IMR-90 (cell line): Measurements from ENCODE around the gene DSCAM. TPM values are rescaled to one million over a fixed set of nuclear protein-coding genes. Genes with fewer than 3 reads are reported as not detected.

Experiments
- ATAC-seq: fragments of 200-7000 bp; cut with Tn5 transposase; 2 replicates; pipeline ENCODE4 v1.9.1; 2020; ENCODE audit warnings: low read depth, mild to moderate bottlenecking, moderate library complexity
- BruUV-seq: library from RNA; stranded (reverse); fragments of 400-500 nt; replicated peaks from 2 replicates; lab custom pipeline; 2021; lab: Mats Ljungman, UMichigan
- CTCF ChIA-PET: fragments of 300-600 bp; formaldehyde crosslinking; extraction: SDS; loops from one replicate; lab custom pipeline; 2021; ENCODE audit warnings: antibody characterized with exemption; lab: Yijun Ruan, JAX
- POLR2A ChIA-PET: fragments of 300-600 bp; sonication (Branson Sonifier 250); formaldehyde crosslinking; loops from one replicate; lab custom pipeline; 2022; ENCODE audit warnings: antibody characterized with exemption; ENCODE audit not compliant: unreplicated experiment; lab: Charles Lee
- DNase-seq: peaks from one replicate; pipeline ENCODE4 v3.0.0; 2013
- H2AFZ ChIP-seq: replicated peaks from 2 replicates; pipeline ENCODE3; 2013; ENCODE audit warnings: low read length, mild to moderate bottlenecking; ENCODE audit not compliant: poor library complexity
- H2AK5ac ChIP-seq: 2 replicates; pipeline ENCODE4 v1.6.1; 2013; ENCODE audit warnings: low read depth, low read length, inconsistent platforms
- H2AK9ac ChIP-seq: replicated peaks from 2 replicates; pipeline ENCODE3; 2013; ENCODE audit warnings: mild to moderate bottlenecking, low read depth, low read length, moderate library complexity; ENCODE audit not compliant: poor library complexity
- H2BK120ac ChIP-seq: 2 replicates; pipeline ENCODE4 v1.6.1; 2013; ENCODE audit warnings: low read depth, low read length, inconsistent platforms
- H2BK15ac ChIP-seq: 3 replicates; pipeline ENCODE4 v1.6.1; 2013; ENCODE audit warnings: low read depth, low read length, inconsistent platforms
- H2BK20ac ChIP-seq: 2 replicates; pipeline ENCODE4 v1.6.1; 2013; ENCODE audit warnings: low read depth, mild to moderate bottlenecking, inconsistent platforms, low read length, moderate library complexity
- H2BK5ac ChIP-seq: 2 replicates; pipeline ENCODE4 v1.6.1; 2013; ENCODE audit warnings: mild to moderate bottlenecking, low read depth, low read length, inconsistent platforms; ENCODE audit not compliant: poor library complexity, severe bottlenecking
- H3K14ac ChIP-seq: replicated peaks from 2 replicates; pipeline ENCODE4 v1.6.1; 2013; ENCODE audit warnings: low read depth, low read length, inconsistent platforms
- H3K18ac ChIP-seq: 2 replicates; pipeline ENCODE4 v1.6.1; 2013; ENCODE audit warnings: low read depth, low read length, control low read depth
- H3K23ac ChIP-seq: 2 replicates; pipeline ENCODE4 v1.6.1; 2013; ENCODE audit warnings: low read depth, low read length, inconsistent platforms
- H3K27ac ChIP-seq: 2 replicates; pipeline ENCODE4 v1.5.1; 2013; ENCODE audit warnings: mild to moderate bottlenecking, control low read depth, low read length; ENCODE audit not compliant: insufficient read depth
- H3K27me3 ChIP-seq: 2 replicates; pipeline ENCODE4 v1.6.1; 2013; ENCODE audit warnings: low read length; ENCODE audit not compliant: control insufficient read depth, insufficient read depth
- H3K36me3 ChIP-seq: 2 replicates; pipeline ENCODE4 v1.6.1; 2013; ENCODE audit warnings: low read length, mixed read lengths; ENCODE audit not compliant: control insufficient read depth, insufficient read depth
- H3K4ac ChIP-seq: 2 replicates; pipeline ENCODE4 v1.6.1; 2013; ENCODE audit warnings: low read depth, low read length, inconsistent platforms
- H3K4me1 ChIP-seq: 2 replicates; pipeline ENCODE4 v1.6.1; 2013; ENCODE audit warnings: low read length, mixed read lengths; ENCODE audit not compliant: control insufficient read depth, insufficient read depth
- H3K4me2 ChIP-seq: 2 replicates; pipeline ENCODE4 v1.6.1; 2013; ENCODE audit warnings: low read depth, mild to moderate bottlenecking, control low read depth, low read length, moderate library complexity
- H3K4me3 ChIP-seq: 2 replicates; pipeline ENCODE4 v1.5.1; 2013; ENCODE audit warnings: low read depth, mild to moderate bottlenecking, control low read depth, low read length, moderate library complexity; ENCODE audit not compliant: insufficient read depth
- H3K56ac ChIP-seq: 2 replicates; pipeline ENCODE4 v1.6.1; 2013; ENCODE audit warnings: low read length, inconsistent platforms; ENCODE audit not compliant: insufficient read depth; ENCODE audit errors: extremely low read depth
- H3K79me1 ChIP-seq, 2 experiments: 2 replicates each; pipeline ENCODE4 v1.6.1; 2013; ENCODE audit warnings: low read length in 2 of 2, inconsistent platforms in 1 of 2, low read depth in 1 of 2
- H3K9ac ChIP-seq: 2 replicates; pipeline ENCODE4 v1.6.1; 2013; ENCODE audit warnings: low read depth, low read length, control low read depth
- H3K9me1 ChIP-seq: 2 replicates; pipeline ENCODE4 v1.6.1; 2013; ENCODE audit warnings: low read length, inconsistent platforms; ENCODE audit not compliant: insufficient read depth
- H3K9me3 ChIP-seq: 2 replicates; pipeline ENCODE4 v1.6.1; 2013; ENCODE audit warnings: low read length; ENCODE audit not compliant: control insufficient read depth, insufficient read depth
- H4K20me1 ChIP-seq: 2 replicates; pipeline ENCODE4 v1.6.1; 2013; ENCODE audit warnings: low read length, inconsistent platforms; ENCODE audit not compliant: insufficient read depth
- H4K5ac ChIP-seq: 2 replicates; pipeline ENCODE4 v1.6.1; 2013; ENCODE audit warnings: mild to moderate bottlenecking, low read depth, low read length, control low read depth
- H4K8ac ChIP-seq, 2 experiments: 2 replicates each; pipeline ENCODE4 v1.6.1; 2013; ENCODE audit warnings: low read depth in 2 of 2, low read length in 2 of 2, control low read depth in 1 of 2, inconsistent platforms in 1 of 2
- H4K91ac ChIP-seq: 2 replicates; pipeline ENCODE4 v1.6.1; 2013; ENCODE audit warnings: low read depth, low read length, inconsistent platforms; ENCODE audit not compliant: insufficient read depth
- CEBPB ChIP-seq: IDR thresholded peaks from 2 replicates; pipeline ENCODE4 v1.6.1; 2012; ENCODE audit warnings: low read depth, low read length, improper control_type of control experiment
- CHD1 ChIP-seq: IDR thresholded peaks from 2 replicates; pipeline ENCODE4 v1.6.1; 2012; ENCODE audit warnings: low read depth, low read length, improper control_type of control experiment
- FOS ChIP-seq: fragments of 150-350 bp; IDR thresholded peaks from 2 replicates; pipeline ENCODE4 v1.6.1; 2016; ENCODE audit warnings: low read depth, low read length
- MAFK ChIP-seq: IDR thresholded peaks from 2 replicates; pipeline ENCODE4 v1.6.1; 2012; ENCODE audit warnings: low read depth, low read length, improper control_type of control experiment
- MAZ ChIP-seq: IDR thresholded peaks from 2 replicates; pipeline ENCODE4 v1.6.1; 2012; ENCODE audit warnings: low read depth, mild to moderate bottlenecking, low read length, improper control_type of control experiment, moderate library complexity, borderline replicate concordance
- MXI1 ChIP-seq: IDR thresholded peaks from 2 replicates; pipeline ENCODE4 v1.6.1; 2012; ENCODE audit warnings: low read depth, mild to moderate bottlenecking, low read length, moderate library complexity, borderline replicate concordance
- NFE2L2 ChIP-seq: fragments of 150-350 bp; IDR thresholded peaks from 2 replicates; pipeline ENCODE4 v1.6.1; 2016; ENCODE audit warnings: low read depth, mild to moderate bottlenecking, low read length
- RAD21 ChIP-seq: IDR thresholded peaks from 2 replicates; pipeline ENCODE4 v1.6.1; 2012; ENCODE audit warnings: low read length, improper control_type of control experiment
- RCOR1 ChIP-seq: IDR thresholded peaks from 2 replicates; pipeline ENCODE4 v1.6.1; 2012; ENCODE audit warnings: mild to moderate bottlenecking, low read length, improper control_type of control experiment; ENCODE audit not compliant: insufficient replicate concordance
- RFX5 ChIP-seq: IDR thresholded peaks from 2 replicates; pipeline ENCODE4 v1.8.0; 2012; ENCODE audit warnings: low read depth, mild to moderate bottlenecking, low read length, moderate library complexity
- SMC3 ChIP-seq: fragments of 150-350 bp; IDR thresholded peaks from 2 replicates; pipeline ENCODE4 v1.6.1; 2016; ENCODE audit warnings: low read depth, mild to moderate bottlenecking, antibody characterized with exemption, low read length, moderate library complexity
- USF2 ChIP-seq: fragments of 150-350 bp; IDR thresholded peaks from 2 replicates; pipeline ENCODE4 v1.6.1; 2017; ENCODE audit warnings: mild to moderate bottlenecking, antibody characterized with exemption, low read length, low read depth
- WGBS, 2 experiments: methylation state at CpG; one replicate each; pipeline versions ENCODE4 v1.1.5 to v1.1.7; 2013; ENCODE audit warnings: missing lambda C conversion rate in 2 of 2; ENCODE audit not compliant: insufficient read length in 1 of 2; ENCODE audit errors: extremely low coverage in 2 of 2; 5-methylcytosine and 5-hydroxymethylcytosine counted together
- dilution Hi-C: fragments of 300-500 bp; cut with HindIII; formaldehyde crosslinking; loops from one replicate; pipeline ENCODE4 v1.14.3; 2018; ENCODE audit warnings: low sequenced_read_pairs; ENCODE audit not compliant: unreplicated experiment
- in situ Hi-C: fragments of 300-500 bp; cut with MboI; formaldehyde crosslinking; loops from 3 replicates; pipeline ENCODE4 v1.14.3; 2019; ENCODE audit warnings: low sequenced_read_pairs, inconsistent platforms, mixed read lengths
- intact Hi-C: fragments of 100-400 bp; cut with micrococcal nuclease; formaldehyde crosslinking; loops from 2 replicates; pipeline ENCODE4 v1.10.0; 2022
- polyA plus RNA-seq, 3 experiments: library from polyadenylated mRNA; depleted of rRNA; stranded (reverse); fragments of >200 nt; gene quantifications; 2 replicates each; pipeline ENCODE4 v1.2.3, GENCODE V29; 2012; ENCODE audit warnings: low replicate concordance in 1 of 3
- total RNA-seq: library from RNA; depleted of rRNA; stranded (reverse); fragments of >200 nt; gene quantifications from 2 replicates; pipeline ENCODE4 v1.2.3, GENCODE V29; 2012

The DSCAM gene
- total and polyA plus RNA-seq, 2 of the 4 experiments (the other 2 are of a cell fraction): under 0.01 to 0.02 TPM

- no CpG with 5 or more reads among the region's 2 CpGs for WGBS, 2 experiments
- H2BK15ac ChIP-seq: no peak overlapping the region
- peaks cover 11% of the 10 kb centered on the region for H3K9me3 ChIP-seq
- no peak overlapping the region for H2BK20ac ChIP-seq
- H3K27ac ChIP-seq: no peak overlapping the region
- H3K9me1 ChIP-seq: no peaks in the 10 kb centered on the region
- TF ChIP-seq MXI1: no peak
- no peak for TF ChIP-seq RCOR1
- TF ChIP-seq RAD21: no peak
- no peak for TF ChIP-seq MAFK
- TF ChIP-seq USF2: no peak
- TF ChIP-seq CEBPB: no peak
- TF ChIP-seq RFX5: no peak
- TF ChIP-seq CHD1: no peak
- no peak for TF ChIP-seq FOS
- TF ChIP-seq NFE2L2: no peak
- no peak for TF ChIP-seq MAZ
- TF ChIP-seq SMC3: no peak
- POLR2A ChIA-PET: no interaction called here
- H4K20me1 ChIP-seq: no peaks in the 10 kb centered on the region
- H3K18ac ChIP-seq: no peak overlapping the region
- intact Hi-C loops: no loop called here
- no peaks in the 10 kb centered on the region for H3K79me1 ChIP-seq
- no TSS peak for BruUV-seq
- H2BK5ac ChIP-seq: no peak overlapping the region
- no peak overlapping the region for H3K4ac ChIP-seq
- no peak overlapping the region for H3K4me2 ChIP-seq
- no peak overlapping the region for H2AK9ac ChIP-seq
- in situ Hi-C loops: no loop called here
- no peak overlapping the region for H4K8ac ChIP-seq
- H3K23ac ChIP-seq: no peak overlapping the region
- H3K36me3 ChIP-seq: no peaks in the 10 kb centered on the region
- DNase-seq (no peak), ATAC-seq (no peak)
- no peak overlapping the region for H3K9ac ChIP-seq
- H2BK120ac ChIP-seq: no peak overlapping the region
- dilution Hi-C loops: no loop called here
- no peak overlapping the region for H3K14ac ChIP-seq
- H2AFZ ChIP-seq: no peak overlapping the region
- CTCF ChIA-PET: no interaction called here
- no peak overlapping the region for H4K91ac ChIP-seq
- no peak overlapping the region for H4K5ac ChIP-seq
- H3K56ac ChIP-seq: no peak overlapping the region
- H2AK5ac ChIP-seq: no peak overlapping the region
- no peaks in the 10 kb centered on the region for H3K4me1 ChIP-seq
- no peaks in the 10 kb centered on the region for H3K27me3 ChIP-seq
- no peak overlapping the region for H3K4me3 ChIP-seq
Measured at GRCh38 chr21:40373761-40374160, 473.2 kb downstream of the DSCAM start.
